Measurements from ENCODE around the gene RNF115.
"Not testable (repeated sequence)": the region's sequence is repeated elsewhere in the genome, so short reads cannot be mapped to it uniquely, and the experiment has no call there.

RNF115 gene

GRCh38 chr1:145823565-145824498, at the start of gene RNF115, which contains the start of gene POLR3C:
Gene RNF115, minus strand, starts transcription at chr1:145824095. Its CDS starts 222 bp downstream, at chr1:145823873.
Gene POLR3C, plus strand, starts transcription at chr1:145824200. Its CDS starts 1,577 bp downstream, at chr1:145825777.
- peak; percentile 89 for DNase-seq (ENCODE audit: low spot score)

- peak; percentile 23 for DNase-seq (ENCODE audit: low spot score)
Measured at GRCh38 chr1:145871994-145872924, 48.4 kb upstream of the RNF115 start.

- no peak for DNase-seq (ENCODE audit: low spot score)
Measured at GRCh38 chr1:145868232-145868631, 44.3 kb upstream of the RNF115 start.

GRCh38 chr1:145863282-145864018, 39.6 kb upstream of the RNF115 start:
- DNase-seq (ENCODE audit: low spot score) = no peak

- peak; percentile 66 for DNase-seq (ENCODE audit: low spot score)
Measured at GRCh38 chr1:145859491-145860023, 35.7 kb upstream of the RNF115 start.

- peak; percentile 79 for DNase-seq (ENCODE audit: low spot score)
Measured at GRCh38 chr1:145858901-145859490, 35.1 kb upstream of the RNF115 start, which contains the start of gene PIAS3. Gene PIAS3, minus strand, starts transcription at chr1:145859081. Its CDS starts 91 bp downstream, at chr1:145858990.

- DNase-seq (ENCODE audit: low spot score) = peak; percentile 28
Measured at GRCh38 chr1:145858238-145858900, 34.5 kb upstream of the RNF115 start.

GRCh38 chr1:145857170-145857569, 33.3 kb upstream of the RNF115 start:
- DNase-seq (ENCODE audit: low spot score) = no peak

GRCh38 chr1:145855426-145855948, 31.6 kb upstream of the RNF115 start:
- DNase-seq (ENCODE audit: low spot score) = no peak

GRCh38 chr1:145849356-145850160, 25.7 kb upstream of the RNF115 start:
- DNase-seq (ENCODE audit: low spot score) = no peak

- no peak for DNase-seq (ENCODE audit: low spot score)
Measured at GRCh38 chr1:145847827-145848226, 23.9 kb upstream of the RNF115 start.

GRCh38 chr1:145846201-145846612, 22.3 kb upstream of the RNF115 start:
- DNase-seq (ENCODE audit: low spot score) = no peak

- peak; percentile 73 for DNase-seq (ENCODE audit: low spot score)
Measured at GRCh38 chr1:145845514-145846161, 21.7 kb upstream of the RNF115 start, which contains the start of gene NUDT17. Gene NUDT17, plus strand, starts transcription at chr1:145845630. Its CDS starts 11 bp downstream, at chr1:145845641.

- DNase-seq (ENCODE audit: low spot score) = no peak
Measured at GRCh38 chr1:145845144-145845513, 21.2 kb upstream of the RNF115 start.

- DNase-seq (ENCODE audit: low spot score) = no peak
Measured at GRCh38 chr1:145843031-145843430, 19.1 kb upstream of the RNF115 start.

- no peak for DNase-seq (ENCODE audit: low spot score)
Measured at GRCh38 chr1:145837656-145838055, 13.8 kb upstream of the RNF115 start.

- DNase-seq (ENCODE audit: low spot score) = not testable (repeated sequence)
Measured at GRCh38 chr1:145830810-145831209, 6.9 kb upstream of the RNF115 start.

- no peak for DNase-seq (ENCODE audit: low spot score)
Measured at GRCh38 chr1:145828367-145829026, 4.6 kb upstream of the RNF115 start.

Measured in CD4-positive, alpha-beta T cell treated with Interleukin-6 at 100 ng/mL for 8 hours (primary cell).